PC-3 (cell line): Measurements from ENCODE around the gene DIS3L2.

ENCODE experiments used
- EZH2 ChIP-seq: fragments of 300-600 bp; sonication (generic); IDR thresholded peaks from one replicate; pipeline ENCODE4 v1.6.1; 2017; ENCODE audit warnings: antibody characterized with exemption, mild to moderate bottlenecking, low read length; ENCODE audit not compliant: unreplicated experiment
- EZH2phosphoT487 ChIP-seq: fragments of 300-600 bp; sonication (generic); IDR thresholded peaks from 2 replicates; pipeline ENCODE4 v1.6.1; 2018; ENCODE audit warnings: mild to moderate bottlenecking, antibody characterized with exemption, low read length, borderline replicate concordance
- TF ChIP-seq, protein P1 (sequence below): fragments of 300-600 bp; sonication (generic); conservative IDR thresholded peaks from 2 replicates; pipeline ENCODE4 v1.5.1; 2017; ENCODE audit warnings: antibody characterized with exemption, low read depth, mild to moderate bottlenecking, low read length

- TF ChIP-seq, protein P1, sequence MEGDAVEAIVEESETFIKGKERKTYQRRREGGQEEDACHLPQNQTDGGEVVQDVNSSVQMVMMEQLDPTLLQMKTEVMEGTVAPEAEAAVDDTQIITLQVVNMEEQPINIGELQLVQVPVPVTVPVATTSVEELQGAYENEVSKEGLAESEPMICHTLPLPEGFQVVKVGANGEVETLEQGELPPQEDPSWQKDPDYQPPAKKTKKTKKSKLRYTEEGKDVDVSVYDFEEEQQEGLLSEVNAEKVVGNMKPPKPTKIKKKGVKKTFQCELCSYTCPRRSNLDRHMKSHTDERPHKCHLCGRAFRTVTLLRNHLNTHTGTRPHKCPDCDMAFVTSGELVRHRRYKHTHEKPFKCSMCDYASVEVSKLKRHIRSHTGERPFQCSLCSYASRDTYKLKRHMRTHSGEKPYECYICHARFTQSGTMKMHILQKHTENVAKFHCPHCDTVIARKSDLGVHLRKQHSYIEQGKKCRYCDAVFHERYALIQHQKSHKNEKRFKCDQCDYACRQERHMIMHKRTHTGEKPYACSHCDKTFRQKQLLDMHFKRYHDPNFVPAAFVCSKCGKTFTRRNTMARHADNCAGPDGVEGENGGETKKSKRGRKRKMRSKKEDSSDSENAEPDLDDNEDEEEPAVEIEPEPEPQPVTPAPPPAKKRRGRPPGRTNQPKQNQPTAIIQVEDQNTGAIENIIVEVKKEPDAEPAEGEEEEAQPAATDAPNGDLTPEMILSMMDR = no peak
- TF ChIP-seq EZH2 = no peak
- no peak for TF ChIP-seq EZH2phosphoT487
Measured at GRCh38 chr2:232309592-232309991, 348.1 kb downstream of the DIS3L2 start.
